Stomach (tissue), 9 donors: ENCODE measurements around the gene DICER1. TPM values are rescaled to one million over a fixed set of nuclear protein-coding genes. Genes with fewer than 3 reads are reported as not detected.

Experiments used
- DNase-seq, 2 donors: peaks; one replicate each; pipeline versions ENCODE4 v3.0.0 to v3.0.0-alpha.2; 2013 to 2019
- H3K27ac ChIP-seq, 5 donors: fragments of 200-600 bp in 4 of 5; sonication (generic) in 4 of 5; one replicate each; pipeline ENCODE4 v1.5.1; 2013 to 2019; ENCODE audit warnings: mild to moderate bottlenecking in 1 of 5, moderate library complexity in 1 of 5
- H3K27me3 ChIP-seq, 3 donors: fragments of 200-600 bp; sonication (generic); one replicate each; pipeline ENCODE4 v1.5.1; 2017 to 2019; ENCODE audit warnings: mixed run types in 1 of 3
- H3K36me3 ChIP-seq, 4 donors: fragments of 200-600 bp; sonication (generic); 1 replicate in 3 of 4; 2 replicates in 1 of 4; pipeline ENCODE4 v1.5.1; 2016 to 2019
- H3K4me1 ChIP-seq, 4 donors: fragments of 200-600 bp; sonication (generic); one replicate each; pipeline ENCODE4 v1.5.1; 2016 to 2019
- H3K4me3 ChIP-seq, 4 donors: fragments of 200-600 bp; sonication (generic) in 3 of 4; one replicate each; pipeline ENCODE4 v1.5.1; 2016 to 2019; ENCODE audit warnings: mild to moderate bottlenecking in 1 of 4
- H3K9me3 ChIP-seq, 4 donors: fragments of 200-600 bp; sonication (generic); one replicate each; pipeline ENCODE4 v1.5.1; 2016 to 2019
- CTCF ChIP-seq, 7 experiments: fragments of 450-650 bp in 4 of 7; fragments of 200-600 bp in 3 of 7; sonication (generic) in 3 of 7; IDR thresholded peaks; one replicate each; pipeline ENCODE4 v1.5.1; 2016 to 2019; ENCODE audit warnings: antibody characterized with exemption in 7 of 7, control low read depth in 2 of 7, mild to moderate bottlenecking in 1 of 7
- EP300 ChIP-seq: sonication (generic); formaldehyde crosslinking; IDR thresholded peaks from one replicate; pipeline ENCODE4 v1.6.1; 2017; ENCODE audit warnings: antibody characterized with exemption
- POLR2A ChIP-seq, 4 donors: fragments of 450-650 bp; IDR thresholded peaks; one replicate each; pipeline ENCODE4 v1.6.1; 2016; ENCODE audit warnings: antibody characterized with exemption in 4 of 4, control low read depth in 2 of 4, mild to moderate bottlenecking in 1 of 4, moderate library complexity in 1 of 4
- POLR2AphosphoS5 ChIP-seq, 3 donors: sonication (generic); formaldehyde crosslinking; IDR thresholded peaks; one replicate each; pipeline ENCODE4 v1.6.1; 2016; ENCODE audit warnings: antibody characterized with exemption in 3 of 3
- WGBS, 5 donors: extraction: QIAGEN DNeasy Blood & Tissue Kit in 3 of 5; methylation state at CpG; one replicate each; pipeline versions ENCODE4 v1.1.5 to v1.1.7; 2013 to 2018; 5-methylcytosine and 5-hydroxymethylcytosine counted together
- intact Hi-C: fragments of 100-400 bp; cut with DNase I; formaldehyde crosslinking; loops from one replicate; pipeline ENCODE4 v1.15.1; 2023; ENCODE audit warnings: low total_unique reads
- polyA plus RNA-seq, 3 donors: library from polyadenylated mRNA; stranded (reverse); fragments of 200-250 nt; gene quantifications; one replicate each; pipeline ENCODE4 v1.2.3, GENCODE V29; 2013
- small RNA-seq, 4 donors: library from RNA; depleted of rRNA; stranded (forward); fragments of <200 nt; gene quantifications; one replicate each; pipeline ENCODE3, GENCODE V24; 2016
- total RNA-seq, 5 donors: library from RNA; depleted of rRNA; stranded (reverse); fragments of >200 nt; gene quantifications; one replicate each; pipeline versions ENCODE4 v1.1.0 to v1.2.3, GENCODE V29; 2014 to 2016
- donor health status: healthy with polysubstance abuse.
- donor health status: Bipolar disorder and iron deficiency.
- donor health status: healthy.

The DICER1 gene
- total and polyA plus RNA-seq, 8 donors: 6.1 to 104 (median 53.4) TPM

GRCh38 chr14:95037273-95037672 lies 120.1 kb downstream of the DICER1 start:
- intact Hi-C loops: no loop called here

More at GRCh38 chr14:95037273-95037672, 120.1 kb downstream of the DICER1 start:
- TF ChIP-seq EP300 (no peak), CTCF (IDR thresholded peaks at IDR 0.05) (no peak), POLR2A (IDR thresholded peaks at IDR 0.05) (no peak), POLR2AphosphoS5 (IDR thresholded peaks at IDR 0.05) (no peak)
- Histone ChIP-seq H3K27me3 (no peaks in the 10 kb centered on the region), H3K36me3 (no peaks in the 10 kb centered on the region), H3K9me3 (peaks cover 0 to 9% (median 4%) of the 10 kb centered on the region in 4 donors), H3K4me3 (no peak overlapping the region), H3K27ac (no peak overlapping the region), H3K4me1 (no peaks in the 10 kb centered on the region)
- 73 to 96% (median 92%) methylated on average over 2 of the region's 2 CpGs for WGBS, 5 donors
- no peak for DNase-seq

Small RNA genes lying within 50 kb of the gene (small RNA-seq; reads per million reads assigned to genes)
- 0 to 0.30 (median 0.08) reads per million in 4 donors for gene MIR3173

Other genes starting within 250 kb of the DICER1 start
- gene CLMN, start 162.4 kb upstream of the DICER1 start, total RNA-seq: 10 to 100 TPM; 12.8 to 42.9 (median 30.1) TPM
- 1 to 10 TPM; 5.3 to 8.7 (median 6.2) TPM for gene CLMN, start 162.4 kb upstream of the DICER1 start, polyA plus RNA-seq